Embryonic facial prominence (tissue), 1 donor: ENCODE results near the gene C1orf116.
"Not testable (repeated sequence)": the region's sequence is repeated elsewhere in the genome, so short reads cannot be mapped to it uniquely, and the experiment has no call there.

Experiments
- DNase-seq: peaks from one replicate; pipeline ENCODE4 v3.0.0-alpha.2; 2016; ENCODE audit errors: extremely low spot score

C1orf116 gene

GRCh38 chr1:207059881-207060280, 27.3 kb upstream of the C1orf116 start:
- DNase-seq: no peak

GRCh38 chr1:207058878-207059867, 26.6 kb upstream of the C1orf116 start:
- DNase-seq: no peak

- no peak for DNase-seq
Measured at GRCh38 chr1:207058252-207058651, 25.7 kb upstream of the C1orf116 start.

GRCh38 chr1:207056673-207057072, 24.1 kb upstream of the C1orf116 start:
- DNase-seq: no peak

- DNase-seq: no peak
Measured at GRCh38 chr1:207055386-207056001, 22.9 kb upstream of the C1orf116 start.

- no peak for DNase-seq
Measured at GRCh38 chr1:207054491-207054890, 21.9 kb upstream of the C1orf116 start.

GRCh38 chr1:207052911-207053769, 20.6 kb upstream of the C1orf116 start, which contains the start of gene PFKFB2:
Gene PFKFB2 (plus strand): TSS chr1:207053275. CDS start chr1:207054718, 1,443 bp downstream.
- DNase-seq: peak; percentile 89

GRCh38 chr1:207051191-207051943, 18.8 kb upstream of the C1orf116 start, which contains the start of gene YOD1:
Gene YOD1 (minus strand): TSS chr1:207051208. CDS start chr1:207051030, 178 bp downstream.
- DNase-seq: no peak

- DNase-seq: peak; percentile 82
Measured at GRCh38 chr1:207050480-207051190, 18.1 kb upstream of the C1orf116 start.

- no peak for DNase-seq
Measured at GRCh38 chr1:207049974-207050391, 17.4 kb upstream of the C1orf116 start.

- DNase-seq: no peak
Measured at GRCh38 chr1:207049514-207049913, 17.0 kb upstream of the C1orf116 start.

GRCh38 chr1:207049054-207049453, 16.5 kb upstream of the C1orf116 start:
- DNase-seq: no peak

- no peak for DNase-seq
Measured at GRCh38 chr1:207048041-207048440, 15.5 kb upstream of the C1orf116 start.

GRCh38 chr1:207047505-207047904, 14.9 kb upstream of the C1orf116 start:
- DNase-seq: no peak

- no peak for DNase-seq
Measured at GRCh38 chr1:207045453-207045852, 12.9 kb upstream of the C1orf116 start.

GRCh38 chr1:207041397-207041796, 8.8 kb upstream of the C1orf116 start:
- DNase-seq: not testable (repeated sequence)

GRCh38 chr1:207040181-207040533, 7.6 kb upstream of the C1orf116 start:
- DNase-seq: no peak

GRCh38 chr1:207039380-207040180, 7.0 kb upstream of the C1orf116 start:
- DNase-seq: no peak

GRCh38 chr1:207036865-207037264, 4.3 kb upstream of the C1orf116 start:
- DNase-seq: no peak
